ENCODE data around the gene UVRAG.

The UVRAG gene

GRCh38 chr11:76129729-76130128 lies 314.7 kb downstream of the UVRAG start:
- no peak for DNase-seq

GRCh38 chr11:76131142-76131541 lies 316.1 kb downstream of the UVRAG start:
- DNase-seq: no peak

- no peak for DNase-seq
Observed at GRCh38 chr11:76131671-76132631, 316.9 kb downstream of the UVRAG start.

- DNase-seq: no peak
Observed at GRCh38 chr11:76134239-76134638, 319.2 kb downstream of the UVRAG start.

GRCh38 chr11:76135491-76135890 lies 320.5 kb downstream of the UVRAG start:
- no peak for DNase-seq

GRCh38 chr11:76139314-76139713 lies 324.3 kb downstream of the UVRAG start:
- no peak for DNase-seq

- DNase-seq: no peak
Observed at GRCh38 chr11:76140912-76141574, 326.0 kb downstream of the UVRAG start.

- no peak for DNase-seq
Observed at GRCh38 chr11:76141901-76142588, 327.0 kb downstream of the UVRAG start.

GRCh38 chr11:76143274-76143673 lies 328.3 kb downstream of the UVRAG start:
- no peak for DNase-seq

GRCh38 chr11:76147106-76147740 lies 332.2 kb downstream of the UVRAG start:
- no peak for DNase-seq

- DNase-seq: no peak
Observed at GRCh38 chr11:76148231-76148630, 333.2 kb downstream of the UVRAG start.

- no peak for DNase-seq
Observed at GRCh38 chr11:76148941-76149613, 334.1 kb downstream of the UVRAG start.

- DNase-seq: no peak
Observed at GRCh38 chr11:76149713-76150112, 334.7 kb downstream of the UVRAG start.

GRCh38 chr11:76150141-76150540 lies 335.1 kb downstream of the UVRAG start:
- no peak for DNase-seq

GRCh38 chr11:76151556-76152085 lies 336.6 kb downstream of the UVRAG start:
- DNase-seq: no peak

- peak; percentile 79 for DNase-seq
Observed at GRCh38 chr11:76152086-76152681, 337.2 kb downstream of the UVRAG start.

- DNase-seq: peak; percentile 36
Observed at GRCh38 chr11:76152741-76153570, 337.9 kb downstream of the UVRAG start.

GRCh38 chr11:76153571-76153923 lies 338.5 kb downstream of the UVRAG start:
- DNase-seq: no peak

- no peak for DNase-seq
Observed at GRCh38 chr11:76155500-76156227, 340.7 kb downstream of the UVRAG start.

- DNase-seq: no peak
Observed at GRCh38 chr11:76156971-76157427, 342.0 kb downstream of the UVRAG start.
